ENCODE results near the gene TSPAN19. TPM values are rescaled to one million over a fixed set of nuclear protein-coding genes. Genes with fewer than 3 reads are reported as not detected.
"Not testable (repeated sequence)": the region's sequence is repeated elsewhere in the genome, so short reads cannot be mapped to it uniquely, and the experiment has no call there.

Gene TSPAN19
- total and polyA plus RNA-seq, 4 experiments from 2014 or later, result not detected

DNA sequence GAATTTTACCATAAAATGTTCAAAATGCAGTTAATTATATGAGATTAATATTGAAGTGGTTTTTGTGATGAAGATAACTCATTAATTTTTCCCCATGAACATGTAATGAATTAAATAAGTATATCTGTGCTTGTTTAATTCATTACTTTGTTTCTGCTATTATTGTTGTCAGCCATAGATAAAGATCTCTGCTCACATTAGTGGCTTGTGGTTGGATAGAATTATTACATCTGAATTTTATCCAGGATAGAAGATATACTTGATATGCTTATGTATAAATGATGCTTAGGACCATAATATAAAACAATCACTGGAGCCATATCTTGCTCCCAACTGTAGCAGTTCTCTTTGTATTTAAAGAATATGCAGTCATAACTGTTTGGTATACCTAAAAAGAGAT lies 18.5 kb downstream of the TSPAN19 start:
- H3K4me3 Mint-ChIP-seq, result no peak overlapping the region
- intact Hi-C loops (cut with micrococcal nuclease), result no loop called here
- no peak overlapping the region for H3K27ac ChIP-seq (ENCODE audit: low read depth, low read length)
- POLR2A ChIA-PET (ENCODE audit: partially characterized antibody), result no interaction called here
- H3K9me3 Mint-ChIP-seq, result peaks cover 0 to 1% (median 0%) of the 10 kb centered on the region in 8 donors
- no peaks in the 10 kb centered on the region for H3K9me3 ChIP-seq (ENCODE audit: control insufficient read depth in 1 of 2, low read length in 2 of 2)
- no peaks in the 10 kb centered on the region for H3K36me3 Mint-ChIP-seq
- H3K27me3 ChIP-seq (ENCODE audit: insufficient read depth, low read length), result no peaks in the 10 kb centered on the region
- CTCF ChIA-PET (ENCODE audit: partially characterized antibody), result no interaction called here
- peaks cover 0 to 1% of the 10 kb centered on the region in 2 donors for H3K27me3 Mint-ChIP-seq
- no peak overlapping the region for H3K4me3 ChIP-seq (ENCODE audit: low read length in 2 of 2)
- no peaks in the 10 kb centered on the region for H3K4me1 ChIP-seq (ENCODE audit: insufficient read depth, low read length)
- H3K27ac Mint-ChIP-seq, result no peak overlapping the region
- no peaks in the 10 kb centered on the region for H3K4me1 Mint-ChIP-seq
- H3K36me3 ChIP-seq (ENCODE audit: insufficient read depth, low read length), result no peaks in the 10 kb centered on the region
- no peak for DNase-seq

DNA sequence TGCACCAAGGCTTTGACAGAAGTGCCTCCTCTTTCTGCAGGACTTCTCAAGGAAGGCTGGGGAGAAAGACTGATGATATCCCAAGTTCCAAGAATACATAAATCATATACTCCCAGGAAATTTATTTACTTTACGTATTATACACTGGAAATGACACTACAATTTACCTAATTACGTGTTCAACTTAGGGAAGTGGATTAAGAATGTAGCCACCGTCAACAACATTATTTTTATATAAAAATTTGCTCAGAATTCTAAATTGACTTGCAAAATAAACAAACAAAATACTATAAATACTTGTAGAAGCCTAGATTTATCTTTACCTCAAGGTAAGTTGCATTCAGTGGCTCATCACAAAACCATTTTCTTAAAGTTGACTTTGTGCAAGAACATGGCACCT lies 18.9 kb downstream of the TSPAN19 start:
- Histone ChIP-seq H3K9me3 (ENCODE audit: control insufficient read depth in 1 of 2, low read length in 2 of 2) (no peaks in the 10 kb centered on the region), H3K4me1 (ENCODE audit: insufficient read depth, low read length) (no peaks in the 10 kb centered on the region), H3K4me3 (ENCODE audit: low read length in 2 of 2) (no peak overlapping the region), H3K27ac (ENCODE audit: low read depth, low read length) (no peak overlapping the region), H3K36me3 (ENCODE audit: insufficient read depth, low read length) (no peaks in the 10 kb centered on the region), H3K27me3 (ENCODE audit: insufficient read depth, low read length) (no peaks in the 10 kb centered on the region)
- ChIA-PET CTCF (ENCODE audit: partially characterized antibody) (no interaction called here), POLR2A (ENCODE audit: partially characterized antibody) (no interaction called here)
- intact Hi-C loops (cut with micrococcal nuclease), result no loop called here
- H3K27ac Mint-ChIP-seq, result no peak overlapping the region
- H3K9me3 Mint-ChIP-seq, result peaks cover 0 to 3% (median 0%) of the 10 kb centered on the region in 8 donors
- H3K4me3 Mint-ChIP-seq, result no peak overlapping the region
- H3K36me3 Mint-ChIP-seq, result no peaks in the 10 kb centered on the region
- H3K4me1 Mint-ChIP-seq, result no peaks in the 10 kb centered on the region
- no peak for DNase-seq
- H3K27me3 Mint-ChIP-seq, result peaks cover 0 to 1% of the 10 kb centered on the region in 2 donors

DNA sequence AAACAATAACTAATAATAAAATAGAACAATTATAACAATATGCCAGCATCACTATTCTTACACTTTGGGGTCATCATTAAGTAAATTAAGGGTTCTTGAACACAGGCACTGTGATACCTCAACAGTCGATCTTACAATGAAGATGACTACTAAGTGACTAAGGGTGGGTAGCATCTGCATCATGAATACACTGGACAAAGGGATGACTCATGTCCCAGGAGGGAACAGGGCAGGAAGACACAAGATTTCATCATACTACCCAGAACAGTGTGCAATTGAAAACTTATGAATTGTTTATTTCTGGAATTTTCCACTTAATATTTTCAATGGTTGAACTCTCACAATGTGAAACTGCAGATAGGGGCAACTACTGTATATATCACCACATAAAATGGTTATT lies 19.7 kb downstream of the TSPAN19 start:
- no peak for DNase-seq
- Histone ChIP-seq H3K4me3 (ENCODE audit: low read length in 2 of 2) (no peak overlapping the region), H3K4me1 (ENCODE audit: insufficient read depth, low read length) (no peaks in the 10 kb centered on the region), H3K9me3 (ENCODE audit: control insufficient read depth in 1 of 2, low read length in 2 of 2) (no peaks in the 10 kb centered on the region), H3K27ac (ENCODE audit: low read depth, low read length) (no peak overlapping the region), H3K36me3 (ENCODE audit: insufficient read depth, low read length) (no peaks in the 10 kb centered on the region), H3K27me3 (ENCODE audit: insufficient read depth, low read length) (no peaks in the 10 kb centered on the region)
- no peak overlapping the region for H3K4me3 Mint-ChIP-seq
- H3K9me3 Mint-ChIP-seq, result peaks cover 0 to 3% (median 0%) of the 10 kb centered on the region in 8 donors
- ChIA-PET POLR2A (ENCODE audit: partially characterized antibody) (no interaction called here), CTCF (ENCODE audit: partially characterized antibody) (no interaction called here)
- no peak overlapping the region for H3K27ac Mint-ChIP-seq
- no peaks in the 10 kb centered on the region for H3K4me1 Mint-ChIP-seq
- no peaks in the 10 kb centered on the region for H3K36me3 Mint-ChIP-seq
- intact Hi-C loops (cut with micrococcal nuclease), result no loop called here
- H3K27me3 Mint-ChIP-seq, result peaks cover 0 to 3% of the 10 kb centered on the region in 2 donors

DNA sequence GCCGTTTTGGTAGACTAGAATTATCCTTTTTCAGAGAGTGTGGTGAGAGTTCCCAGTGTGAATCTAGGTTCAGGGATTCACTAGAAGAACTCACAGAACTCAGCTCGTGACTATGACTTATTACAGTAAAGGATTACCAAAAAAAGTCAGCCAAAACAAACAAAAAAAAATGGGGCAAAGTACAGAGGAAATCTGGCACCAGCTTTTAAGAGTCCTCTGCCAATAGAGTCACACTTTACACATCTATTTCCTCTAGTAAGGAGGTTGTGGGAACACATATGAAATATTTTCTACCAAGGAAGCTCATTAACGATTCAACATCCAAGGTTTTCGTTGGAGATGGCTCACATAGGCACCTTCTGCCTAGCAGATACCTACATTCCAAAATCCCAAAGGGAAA lies 28.2 kb downstream of the TSPAN19 start:
- H3K4me3 Mint-ChIP-seq, result no peak overlapping the region
- H3K27ac ChIP-seq (ENCODE audit: low read depth, low read length), result no peak overlapping the region
- ChIA-PET CTCF (ENCODE audit: partially characterized antibody) (no interaction called here), POLR2A (ENCODE audit: partially characterized antibody) (no interaction called here)
- no peaks in the 10 kb centered on the region for H3K36me3 ChIP-seq (ENCODE audit: insufficient read depth, low read length)
- no peaks in the 10 kb centered on the region for H3K4me1 ChIP-seq (ENCODE audit: insufficient read depth, low read length)
- peaks cover 0 to 1% of the 10 kb centered on the region in 2 donors for H3K27me3 Mint-ChIP-seq
- no peak overlapping the region for H3K4me3 ChIP-seq (ENCODE audit: low read length in 2 of 2)
- no peaks in the 10 kb centered on the region for H3K4me1 Mint-ChIP-seq
- no peaks in the 10 kb centered on the region for H3K27me3 ChIP-seq (ENCODE audit: insufficient read depth, low read length)
- no peak overlapping the region for H3K27ac Mint-ChIP-seq
- H3K9me3 ChIP-seq (ENCODE audit: control insufficient read depth in 1 of 2, low read length in 2 of 2), result no peaks in the 10 kb centered on the region
- DNase-seq, result no peak
- intact Hi-C loops (cut with micrococcal nuclease), result no loop called here
- H3K9me3 Mint-ChIP-seq, result peaks cover 0 to 3% (median 0%) of the 10 kb centered on the region in 8 donors
- H3K36me3 Mint-ChIP-seq, result no peaks in the 10 kb centered on the region

DNA sequence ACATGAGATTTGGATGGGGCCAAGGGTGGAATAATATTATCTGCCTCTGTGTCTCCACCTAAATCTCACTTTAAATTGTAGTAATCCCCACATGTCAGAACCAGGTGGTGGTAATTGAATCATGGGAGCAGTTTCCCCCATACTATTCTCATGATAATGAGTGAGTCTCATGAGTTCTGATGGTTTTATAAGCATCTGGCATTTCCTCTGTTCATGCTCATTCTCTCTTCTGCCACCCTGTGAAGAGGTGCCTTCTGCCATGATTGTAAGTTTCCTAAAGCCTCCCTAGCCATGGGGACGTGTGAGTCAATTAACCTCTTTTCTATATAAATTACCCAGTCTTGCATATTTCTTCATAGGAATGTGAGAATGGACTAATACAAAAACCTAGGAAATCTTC lies 29.9 kb downstream of the TSPAN19 start:
- Mint-ChIP-seq H3K36me3 (no peaks in the 10 kb centered on the region), H3K4me3 (no peak overlapping the region), H3K9me3 (peaks cover 0 to 3% (median 0%) of the 10 kb centered on the region in 8 donors), H3K27me3 (no peaks in the 10 kb centered on the region), H3K27ac (no peak overlapping the region), H3K4me1 (no peaks in the 10 kb centered on the region)
- no peaks in the 10 kb centered on the region for H3K9me3 ChIP-seq (ENCODE audit: control insufficient read depth in 1 of 2, low read length in 2 of 2)
- H3K4me3 ChIP-seq (ENCODE audit: low read length in 2 of 2), result no peak overlapping the region
- ChIA-PET CTCF (ENCODE audit: partially characterized antibody) (no interaction called here), POLR2A (ENCODE audit: partially characterized antibody) (no interaction called here)
- no peak overlapping the region for H3K27ac ChIP-seq (ENCODE audit: low read depth, low read length)
- no peaks in the 10 kb centered on the region for H3K36me3 ChIP-seq (ENCODE audit: insufficient read depth, low read length)
- intact Hi-C loops (cut with micrococcal nuclease), result no loop called here
- DNase-seq, result no peak
- H3K27me3 ChIP-seq (ENCODE audit: insufficient read depth, low read length), result no peaks in the 10 kb centered on the region
- H3K4me1 ChIP-seq (ENCODE audit: insufficient read depth, low read length), result no peaks in the 10 kb centered on the region

DNA sequence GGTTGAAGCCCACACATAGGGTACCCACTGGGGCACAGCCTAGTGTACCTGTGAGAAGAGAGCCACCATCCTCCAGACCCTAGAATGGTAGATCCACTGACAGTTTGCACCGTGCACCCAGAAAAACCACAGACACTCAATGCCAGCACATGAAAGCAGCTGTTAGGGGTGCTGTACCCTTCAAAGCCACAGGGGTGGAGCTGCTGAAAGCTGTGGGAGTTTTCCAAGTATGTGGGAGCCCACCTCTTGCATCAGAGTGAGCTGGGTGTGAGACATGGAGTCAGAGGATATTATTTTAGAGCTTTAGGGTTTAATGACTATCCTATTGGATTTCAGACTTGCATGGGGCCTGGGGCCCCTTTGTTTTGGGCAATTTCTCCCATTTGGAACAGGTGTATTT lies 30.5 kb downstream of the TSPAN19 start:
- Mint-ChIP-seq H3K4me3 (no peak overlapping the region), H3K4me1 (no peaks in the 10 kb centered on the region), H3K27me3 (no peaks in the 10 kb centered on the region), H3K36me3 (no peaks in the 10 kb centered on the region), H3K9me3 (peaks cover 0 to 5% (median 0%) of the 10 kb centered on the region in 8 donors), H3K27ac (no peak overlapping the region)
- Histone ChIP-seq H3K9me3 (ENCODE audit: control insufficient read depth in 1 of 2, low read length in 2 of 2) (no peaks in the 10 kb centered on the region), H3K27ac (ENCODE audit: low read depth, low read length) (no peak overlapping the region), H3K4me3 (ENCODE audit: low read length in 2 of 2) (no peak overlapping the region), H3K36me3 (ENCODE audit: insufficient read depth, low read length) (no peaks in the 10 kb centered on the region), H3K27me3 (ENCODE audit: insufficient read depth, low read length) (no peaks in the 10 kb centered on the region), H3K4me1 (ENCODE audit: insufficient read depth, low read length) (no peaks in the 10 kb centered on the region)
- ChIA-PET POLR2A (ENCODE audit: partially characterized antibody) (no interaction called here), CTCF (ENCODE audit: partially characterized antibody) (no interaction called here)
- intact Hi-C loops (cut with micrococcal nuclease), result no loop called here
- DNase-seq, result no peak

DNA sequence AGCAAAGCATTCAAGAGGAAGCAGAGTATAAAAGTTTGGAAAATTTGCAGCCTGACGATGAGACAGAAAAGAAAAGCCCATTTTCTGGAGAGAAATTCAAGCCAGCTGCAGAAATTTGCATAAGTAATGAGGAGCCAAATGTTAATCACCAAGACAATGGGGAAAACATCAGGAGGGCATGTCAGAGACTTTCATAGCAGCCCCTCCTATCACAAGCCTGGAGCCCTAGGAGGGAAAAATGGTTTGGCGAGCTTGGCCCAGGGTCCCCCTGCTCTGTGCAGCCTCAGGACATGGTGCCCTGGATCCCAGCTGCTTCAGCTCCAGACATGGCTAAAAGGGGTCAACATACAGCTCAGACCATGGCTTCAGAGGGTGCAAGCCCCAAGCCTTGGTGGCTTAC lies 31.0 kb downstream of the TSPAN19 start:
- H3K9me3 ChIP-seq (ENCODE audit: control insufficient read depth in 1 of 2, low read length in 2 of 2); H3K36me3 Mint-ChIP-seq; H3K27ac Mint-ChIP-seq; H3K4me3 ChIP-seq (ENCODE audit: low read length in 2 of 2); DNase-seq; H3K36me3 ChIP-seq (ENCODE audit: insufficient read depth, low read length); H3K4me1 Mint-ChIP-seq; H3K27me3 Mint-ChIP-seq; H3K4me3 Mint-ChIP-seq; H3K27me3 ChIP-seq (ENCODE audit: insufficient read depth, low read length); POLR2A ChIA-PET (ENCODE audit: partially characterized antibody); H3K9me3 Mint-ChIP-seq; intact Hi-C loops (cut with micrococcal nuclease); CTCF ChIA-PET (ENCODE audit: partially characterized antibody); H3K4me1 ChIP-seq (ENCODE audit: insufficient read depth, low read length); H3K27ac ChIP-seq (ENCODE audit: low read depth, low read length): not testable (repeated sequence)

DNA sequence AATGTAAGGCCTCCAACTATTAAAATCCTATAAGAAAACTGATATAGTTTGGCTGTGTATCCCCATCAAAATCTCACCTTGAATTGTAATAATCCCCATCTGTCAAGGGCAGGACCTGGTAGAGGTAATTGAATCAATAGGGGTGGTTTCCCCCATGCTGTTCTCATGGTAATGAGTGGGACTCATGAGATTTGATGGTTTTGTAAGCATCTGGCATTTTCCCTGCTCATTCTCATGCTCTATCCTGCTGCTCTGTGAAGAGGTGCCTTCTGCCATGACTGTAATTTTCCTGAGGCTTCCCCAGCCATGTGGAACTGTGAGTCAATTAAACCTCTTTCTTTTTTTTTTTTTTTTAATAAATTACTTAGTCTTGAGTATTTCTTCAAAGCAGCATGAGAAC lies 31.9 kb downstream of the TSPAN19 start:
- Mint-ChIP-seq H3K4me1 (no peaks in the 10 kb centered on the region), H3K4me3 (no peak overlapping the region), H3K9me3 (peaks cover 0 to 7% (median 0%) of the 10 kb centered on the region in 8 donors), H3K36me3 (no peaks in the 10 kb centered on the region), H3K27ac (no peak overlapping the region), H3K27me3 (no peaks in the 10 kb centered on the region)
- intact Hi-C loops (cut with micrococcal nuclease), result no loop called here
- Histone ChIP-seq H3K27ac (ENCODE audit: low read depth, low read length) (no peak overlapping the region), H3K9me3 (ENCODE audit: control insufficient read depth in 1 of 2, low read length in 2 of 2) (no peaks in the 10 kb centered on the region), H3K4me1 (ENCODE audit: insufficient read depth, low read length) (no peaks in the 10 kb centered on the region), H3K27me3 (ENCODE audit: insufficient read depth, low read length) (no peaks in the 10 kb centered on the region), H3K4me3 (ENCODE audit: low read length in 2 of 2) (no peak overlapping the region), H3K36me3 (ENCODE audit: insufficient read depth, low read length) (no peaks in the 10 kb centered on the region)
- DNase-seq, result no peak
- ChIA-PET POLR2A (ENCODE audit: partially characterized antibody) (no interaction called here), CTCF (ENCODE audit: partially characterized antibody) (no interaction called here)

All from CD4-positive, alpha-beta memory T cell (primary cell).